LNCaP clone FGC (cell line): ENCODE results near the gene QDPR.
A peak's percentile ranks its signal among the peaks of the same experiment; 100 is the strongest.
"Not testable (repeated sequence)": the region's sequence is repeated elsewhere in the genome, so short reads cannot be mapped to it uniquely, and the experiment has no call there.

Source experiments
- DNase-seq: peaks from one replicate; pipeline ENCODE4 v3.0.0-alpha.2; 2011; ENCODE audit warnings: low read depth
- H3K4me3 ChIP-seq: 2 replicates; pipeline ENCODE4 v1.5.1; 2011; ENCODE audit warnings: mild to moderate bottlenecking, low read depth, low read length, control low read depth
- TF ChIP-seq, protein P1 (sequence below): IDR thresholded peaks from 2 replicates; pipeline ENCODE4 v1.5.1; 2012; ENCODE audit warnings: mild to moderate bottlenecking; ENCODE audit not compliant: control insufficient read depth, insufficient read depth; ENCODE audit errors: extremely low read depth

QDPR gene

DNA sequence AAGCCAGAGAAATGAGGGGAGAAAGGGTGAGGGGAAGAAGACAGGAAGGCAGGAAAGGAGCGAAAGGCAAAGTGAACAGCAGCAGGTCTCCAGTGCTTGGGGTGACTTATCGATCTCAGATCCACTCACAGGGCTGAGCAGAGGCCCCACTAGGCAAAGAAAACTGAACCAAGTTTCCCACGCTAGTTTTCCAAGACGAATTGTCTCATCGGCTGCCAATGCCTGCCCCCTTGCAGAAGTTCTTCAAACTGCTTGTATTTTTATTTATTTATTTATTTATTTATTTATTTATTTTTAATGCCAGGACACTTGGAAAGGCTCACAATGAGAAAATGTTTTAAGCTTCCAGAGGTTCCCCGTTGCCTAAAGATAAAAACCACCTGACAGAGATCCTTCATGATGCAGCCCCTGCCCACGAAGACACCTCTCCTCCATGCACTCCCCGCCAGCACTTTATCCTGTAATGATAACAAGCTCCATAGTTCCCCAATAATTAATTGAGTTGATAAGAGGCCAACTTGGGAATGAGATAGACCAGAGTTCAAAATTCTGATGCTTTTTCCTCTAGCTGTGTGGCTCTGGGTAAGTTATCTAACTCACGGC is 43.2 kb downstream of the QDPR start:
- H3K4me3 ChIP-seq = no peak overlapping the region
- TF ChIP-seq, protein P1, sequence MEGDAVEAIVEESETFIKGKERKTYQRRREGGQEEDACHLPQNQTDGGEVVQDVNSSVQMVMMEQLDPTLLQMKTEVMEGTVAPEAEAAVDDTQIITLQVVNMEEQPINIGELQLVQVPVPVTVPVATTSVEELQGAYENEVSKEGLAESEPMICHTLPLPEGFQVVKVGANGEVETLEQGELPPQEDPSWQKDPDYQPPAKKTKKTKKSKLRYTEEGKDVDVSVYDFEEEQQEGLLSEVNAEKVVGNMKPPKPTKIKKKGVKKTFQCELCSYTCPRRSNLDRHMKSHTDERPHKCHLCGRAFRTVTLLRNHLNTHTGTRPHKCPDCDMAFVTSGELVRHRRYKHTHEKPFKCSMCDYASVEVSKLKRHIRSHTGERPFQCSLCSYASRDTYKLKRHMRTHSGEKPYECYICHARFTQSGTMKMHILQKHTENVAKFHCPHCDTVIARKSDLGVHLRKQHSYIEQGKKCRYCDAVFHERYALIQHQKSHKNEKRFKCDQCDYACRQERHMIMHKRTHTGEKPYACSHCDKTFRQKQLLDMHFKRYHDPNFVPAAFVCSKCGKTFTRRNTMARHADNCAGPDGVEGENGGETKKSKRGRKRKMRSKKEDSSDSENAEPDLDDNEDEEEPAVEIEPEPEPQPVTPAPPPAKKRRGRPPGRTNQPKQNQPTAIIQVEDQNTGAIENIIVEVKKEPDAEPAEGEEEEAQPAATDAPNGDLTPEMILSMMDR = peak; percentile 48; the same call in 1 of the 2 replicates
- DNase-seq = no peak

DNA sequence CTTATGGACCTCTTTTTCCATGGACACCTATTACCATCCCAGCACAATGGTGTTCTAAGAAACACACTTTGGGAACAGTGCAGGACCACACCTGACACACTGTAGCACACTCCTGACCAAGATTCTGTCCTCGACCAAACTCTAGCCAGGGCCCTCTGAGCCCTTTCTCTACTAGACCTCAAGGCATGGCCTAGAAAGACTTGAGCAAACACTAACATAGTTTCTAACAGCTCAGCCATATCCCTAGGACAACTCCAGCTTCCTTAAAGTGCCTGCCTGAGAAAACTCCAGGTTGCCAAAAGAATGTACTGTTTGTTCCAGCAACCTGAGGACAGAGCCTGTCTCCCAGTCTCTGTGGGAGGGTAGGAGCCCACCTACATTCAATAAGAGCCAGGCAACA is 48.3 kb downstream of the QDPR start:
- TF ChIP-seq, protein P1 = no peak
- no peak for DNase-seq
- H3K4me3 ChIP-seq = no peak overlapping the region

GRCh38 chr4:17450269-17450804 is 61.6 kb downstream of the QDPR start:
- H3K4me3 ChIP-seq = no peak overlapping the region
- TF ChIP-seq, protein P1 = no peak
- no peak for DNase-seq

GRCh38 chr4:17448689-17449088 is 63.2 kb downstream of the QDPR start:
- no peak for DNase-seq
- TF ChIP-seq, protein P1 = no peak
- no peak overlapping the region for H3K4me3 ChIP-seq

- TF ChIP-seq, protein P1 = peak; percentile 90
- H3K4me3 ChIP-seq = no peak overlapping the region
- peak; percentile 42 for DNase-seq
Observed at GRCh38 chr4:17447675-17448298, 64.1 kb downstream of the QDPR start.

DNA sequence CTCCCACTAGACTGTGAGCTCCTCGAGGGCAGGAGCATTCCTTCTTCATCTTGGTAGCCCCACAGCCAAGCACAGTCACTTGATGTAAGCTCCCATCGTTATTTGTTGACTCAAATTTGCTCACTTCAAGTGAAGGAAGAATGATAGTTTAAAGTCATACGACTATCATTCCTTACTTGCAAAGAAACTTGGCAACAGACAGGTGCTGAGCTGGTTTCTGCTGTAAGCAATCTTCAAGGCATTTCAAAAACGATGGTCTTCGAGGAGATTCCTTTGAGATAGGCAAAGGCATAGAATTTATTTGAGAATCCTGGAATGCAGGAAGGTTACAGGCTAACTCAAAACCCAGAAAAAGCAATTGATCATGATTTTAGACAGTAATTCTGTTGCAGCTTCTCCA is 64.8 kb downstream of the QDPR start:
- DNase-seq = no peak
- H3K4me3 ChIP-seq = no peak overlapping the region
- TF ChIP-seq, protein P1 = no peak

DNA sequence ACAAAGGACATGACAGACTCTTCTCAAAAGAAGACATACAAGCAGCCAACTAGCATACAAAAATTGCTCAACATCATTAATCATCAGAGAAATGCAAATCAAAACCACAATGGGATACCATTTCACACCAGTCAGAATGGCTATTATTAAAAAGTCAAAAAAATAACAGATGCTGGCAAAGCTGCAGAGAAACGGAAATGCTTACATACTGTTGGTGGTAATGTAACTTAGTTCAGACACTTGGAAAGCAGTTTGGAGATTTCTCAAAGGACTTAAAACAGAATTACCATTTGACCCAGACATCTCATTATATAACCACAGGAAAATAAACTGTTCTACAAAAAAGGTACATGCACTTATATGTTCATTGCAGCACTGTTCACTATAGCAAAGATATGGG is 69.4 kb downstream of the QDPR start:
- DNase-seq, H3K4me3 ChIP-seq: not testable (repeated sequence)
